GM06990 (cell line): ENCODE results near the gene DYSF.
A peak's percentile ranks its signal among the peaks of the same experiment; 100 is the strongest.

Experiments used
- DNase-seq: peaks from one replicate; pipeline ENCODE4 v3.0.0-alpha.2; 2011; ENCODE audit not compliant: insufficient read length; ENCODE audit errors: extremely low read depth
- H3K27me3 ChIP-seq: replicated peaks from 2 replicates; pipeline ENCODE4 v1.6.0; 2011; ENCODE audit warnings: low read length; ENCODE audit not compliant: control insufficient read depth, insufficient read depth
- H3K36me3 ChIP-seq: 2 replicates; pipeline ENCODE4 v1.5.1; 2011; ENCODE audit warnings: low read length; ENCODE audit not compliant: control insufficient read depth, insufficient read depth
- H3K4me3 ChIP-seq: replicated peaks from 2 replicates; pipeline ENCODE4 v1.5.1; 2011; ENCODE audit warnings: low read depth, mild to moderate bottlenecking, control low read depth, low read length
- TF ChIP-seq, protein P1 (sequence below): IDR thresholded peaks from 2 replicates; pipeline ENCODE4 v1.5.1; 2011; ENCODE audit warnings: low read length, control low read depth, mild to moderate bottlenecking, inconsistent platforms; ENCODE audit not compliant: insufficient read depth, poor library complexity, severe bottlenecking

Gene DYSF

DNA sequence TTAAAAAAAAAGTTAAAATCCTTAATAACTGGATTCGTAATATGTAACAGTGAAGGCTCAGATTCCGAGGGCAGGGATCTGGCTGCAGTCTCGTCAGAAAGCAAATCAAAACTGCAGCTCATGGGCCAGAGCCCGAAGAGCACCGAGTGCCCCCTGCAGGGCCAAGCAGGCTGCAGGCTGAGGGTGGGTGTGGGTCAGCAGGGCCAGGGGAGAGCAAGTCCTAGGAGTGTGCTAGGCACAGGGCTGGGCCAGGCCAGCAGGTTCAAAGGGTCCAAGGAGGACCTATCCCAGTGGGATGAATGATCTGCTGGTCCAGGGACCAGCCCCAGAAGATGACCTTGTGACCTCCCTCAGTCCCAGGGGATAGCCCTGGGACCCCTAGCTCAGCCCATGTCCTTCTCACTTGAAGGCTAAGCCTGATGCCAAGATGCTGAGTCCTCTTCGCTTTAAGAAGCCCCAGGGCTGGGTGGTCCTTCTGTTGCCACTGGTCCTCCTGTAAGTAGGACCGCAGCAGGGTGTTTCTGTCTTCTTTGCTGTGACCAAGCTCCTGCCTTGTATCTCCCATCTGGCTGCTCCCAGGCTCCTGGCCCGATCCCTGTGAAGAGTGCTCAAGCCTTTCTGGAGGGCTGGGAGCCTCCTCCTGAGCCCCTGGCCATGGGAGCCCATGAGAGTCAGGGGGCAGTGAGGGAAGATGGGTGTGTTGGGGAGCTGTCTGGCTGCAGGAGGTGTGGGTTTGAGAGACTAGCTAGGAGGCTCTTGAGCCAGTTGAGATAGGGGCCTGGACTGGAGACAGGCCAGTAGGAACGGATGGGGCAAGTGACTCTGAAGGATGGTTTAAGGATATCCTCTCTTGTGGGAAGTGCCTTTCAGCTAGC lies 150.7 kb downstream of the DYSF start:
- TF ChIP-seq, protein P1, sequence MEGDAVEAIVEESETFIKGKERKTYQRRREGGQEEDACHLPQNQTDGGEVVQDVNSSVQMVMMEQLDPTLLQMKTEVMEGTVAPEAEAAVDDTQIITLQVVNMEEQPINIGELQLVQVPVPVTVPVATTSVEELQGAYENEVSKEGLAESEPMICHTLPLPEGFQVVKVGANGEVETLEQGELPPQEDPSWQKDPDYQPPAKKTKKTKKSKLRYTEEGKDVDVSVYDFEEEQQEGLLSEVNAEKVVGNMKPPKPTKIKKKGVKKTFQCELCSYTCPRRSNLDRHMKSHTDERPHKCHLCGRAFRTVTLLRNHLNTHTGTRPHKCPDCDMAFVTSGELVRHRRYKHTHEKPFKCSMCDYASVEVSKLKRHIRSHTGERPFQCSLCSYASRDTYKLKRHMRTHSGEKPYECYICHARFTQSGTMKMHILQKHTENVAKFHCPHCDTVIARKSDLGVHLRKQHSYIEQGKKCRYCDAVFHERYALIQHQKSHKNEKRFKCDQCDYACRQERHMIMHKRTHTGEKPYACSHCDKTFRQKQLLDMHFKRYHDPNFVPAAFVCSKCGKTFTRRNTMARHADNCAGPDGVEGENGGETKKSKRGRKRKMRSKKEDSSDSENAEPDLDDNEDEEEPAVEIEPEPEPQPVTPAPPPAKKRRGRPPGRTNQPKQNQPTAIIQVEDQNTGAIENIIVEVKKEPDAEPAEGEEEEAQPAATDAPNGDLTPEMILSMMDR: peak; percentile 17
- Histone ChIP-seq H3K27me3 (no peaks in the 10 kb centered on the region; the same call in none of the 2 replicates), H3K4me3 (no peak overlapping the region), H3K36me3 (no peaks in the 10 kb centered on the region)
- DNase-seq: no peak

DNA sequence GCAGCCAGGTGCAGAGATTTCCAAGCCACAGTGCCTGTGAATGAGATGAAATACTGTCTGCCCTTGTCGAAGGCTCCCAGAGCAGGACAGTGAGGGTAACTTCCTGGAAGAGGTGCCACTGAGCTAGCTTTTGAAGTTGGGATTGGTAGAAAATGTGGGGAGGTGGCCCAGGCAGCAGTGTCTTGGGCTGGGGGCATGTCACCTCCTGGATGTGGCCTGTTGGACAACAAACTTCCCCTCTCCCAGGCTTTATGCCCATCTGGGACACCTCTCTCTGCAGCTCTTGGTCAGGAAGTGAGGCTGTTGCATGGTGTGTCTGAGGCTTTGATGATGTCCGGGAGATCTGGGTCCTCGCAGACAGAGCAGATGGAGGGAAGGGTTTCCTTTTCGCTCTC lies 151.4 kb downstream of the DYSF start:
- H3K27me3 ChIP-seq: no peaks in the 10 kb centered on the region; the same call in none of the 2 replicates
- TF ChIP-seq, protein P1: no peak
- no peaks in the 10 kb centered on the region for H3K36me3 ChIP-seq
- DNase-seq: no peak
- H3K4me3 ChIP-seq: no peak overlapping the region

DNA sequence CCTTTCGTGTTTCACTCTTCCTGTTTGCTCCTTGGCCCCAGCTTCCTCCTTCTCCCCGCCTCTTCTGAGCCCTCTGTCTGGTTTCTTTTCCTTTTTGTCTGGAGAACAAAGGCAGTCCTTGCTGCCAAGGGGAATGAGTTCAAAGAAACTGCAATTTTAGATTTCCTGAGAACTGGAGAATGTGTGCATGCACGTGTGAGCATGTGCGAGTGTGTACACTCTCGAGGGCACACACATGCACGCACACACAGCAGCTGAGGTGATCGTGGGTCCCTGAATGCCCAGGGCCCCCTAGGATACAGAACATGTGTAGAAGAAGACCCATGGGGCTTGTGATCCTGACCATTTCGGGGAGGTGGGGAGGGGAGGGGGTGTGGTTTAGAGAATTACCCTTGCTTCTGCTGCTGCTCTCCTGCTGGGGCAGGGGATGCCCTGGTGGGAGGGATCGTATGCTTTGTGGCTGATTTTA lies 151.8 kb downstream of the DYSF start:
- no peak for DNase-seq
- TF ChIP-seq, protein P1: no peak
- no peaks in the 10 kb centered on the region for H3K36me3 ChIP-seq
- H3K27me3 ChIP-seq: no peaks in the 10 kb centered on the region; the same call in none of the 2 replicates
- no peak overlapping the region for H3K4me3 ChIP-seq

DNA sequence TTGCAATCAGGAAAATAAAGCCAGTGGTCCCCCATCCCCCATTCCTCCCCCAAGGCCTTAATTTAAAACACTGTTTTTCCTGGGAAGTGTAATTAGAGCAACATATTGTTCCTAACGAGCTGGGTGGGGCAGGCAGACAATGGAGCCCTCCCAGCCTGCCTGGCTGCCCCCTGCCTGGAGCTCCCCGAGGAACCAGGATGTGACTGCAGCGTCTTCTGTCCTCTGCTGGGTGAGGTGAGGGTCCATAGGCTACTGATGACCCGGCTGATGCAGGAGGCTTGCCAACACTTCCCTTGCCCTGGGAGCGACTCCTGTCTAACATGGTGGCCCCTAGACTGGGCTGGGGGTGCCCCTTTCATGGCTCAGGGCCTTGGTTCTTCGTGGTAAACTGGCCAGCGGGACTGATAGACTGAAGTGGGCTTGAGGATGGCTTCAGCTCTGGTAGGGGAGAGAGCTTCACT lies 152.4 kb downstream of the DYSF start:
- TF ChIP-seq, protein P1: no peak
- H3K36me3 ChIP-seq: no peaks in the 10 kb centered on the region
- no peaks in the 10 kb centered on the region; the same call in none of the 2 replicates for H3K27me3 ChIP-seq
- no peak overlapping the region for H3K4me3 ChIP-seq
- DNase-seq: no peak

DNA sequence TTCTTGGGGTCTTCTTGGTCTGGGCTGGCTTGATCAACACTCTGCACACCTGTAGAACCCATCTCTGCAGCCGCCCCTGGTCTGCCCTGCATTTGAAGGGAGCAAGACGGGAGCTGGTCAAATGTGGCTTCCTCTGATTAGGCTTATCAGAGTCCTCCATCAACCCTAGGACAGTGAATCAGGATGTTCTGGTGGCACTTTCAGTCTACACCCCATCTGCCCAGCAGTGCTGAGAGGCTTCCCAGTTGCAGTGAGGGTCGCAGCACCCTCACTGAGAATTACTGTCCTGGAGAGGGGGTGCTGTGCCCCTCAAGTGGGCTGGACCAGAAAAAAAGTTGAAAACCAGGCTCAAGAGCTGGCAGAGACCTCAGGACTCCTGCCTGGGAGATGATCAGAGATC lies 152.9 kb downstream of the DYSF start:
- DNase-seq: no peak
- H3K36me3 ChIP-seq: no peaks in the 10 kb centered on the region
- TF ChIP-seq, protein P1: no peak
- peaks cover 2% of the 10 kb centered on the region for H3K27me3 ChIP-seq
- no peak overlapping the region for H3K4me3 ChIP-seq
